Upper lobe of right lung (tissue), 1 donor: ENCODE results near the gene CCNDBP1. TPM values are rescaled to one million over a fixed set of nuclear protein-coding genes. Genes with fewer than 3 reads are reported as not detected.
"Not testable (repeated sequence)": the region's sequence is repeated elsewhere in the genome, so short reads cannot be mapped to it uniquely, and the experiment has no call there.

ENCODE experiments used
- ATAC-seq: fragments of 200-7000 bp; cut with Tn5 transposase; one replicate; pipeline ENCODE4 v1.9.1; 2020; ENCODE audit warnings: mild to moderate bottlenecking, moderate library complexity
- DNase-seq: peaks from one replicate; pipeline ENCODE4 v3.0.0-alpha.2; 2020
- H3K27ac ChIP-seq: fragments of 200-600 bp; one replicate; pipeline ENCODE4 v1.8.0; 2022
- H3K27me3 ChIP-seq: fragments of 200-600 bp; one replicate; pipeline ENCODE4 v1.8.0; 2022; ENCODE audit warnings: mild to moderate bottlenecking
- H3K36me3 ChIP-seq: fragments of 200-600 bp; one replicate; pipeline ENCODE4 v1.8.0; 2022
- H3K4me1 ChIP-seq: fragments of 200-600 bp; one replicate; pipeline ENCODE4 v1.8.0; 2022
- H3K4me3 ChIP-seq: fragments of 200-600 bp; one replicate; pipeline ENCODE4 v1.8.0; 2022; ENCODE audit warnings: mild to moderate bottlenecking
- H3K9me3 ChIP-seq: fragments of 200-600 bp; one replicate; pipeline ENCODE4 v1.8.0; 2022
- intact Hi-C: fragments of 100-400 bp; cut with DNase I; formaldehyde crosslinking; loops from one replicate; pipeline ENCODE4 v1.11.0; 2022
- total RNA-seq: library from RNA; stranded (reverse); fragmentation: NEBNext Ultra II Directional; extraction: Animal tissue kit (Norgen Biotek cat#: 25700); gene quantifications from one replicate; pipeline ENCODE4 v1.2.1, GENCODE V29; 2021
- TF ChIP-seq, protein P1 (sequence below): fragments of 200-600 bp; IDR thresholded peaks from one replicate; pipeline ENCODE4 v1.8.0; 2022; ENCODE audit warnings: antibody characterized with exemption
- donor health status: DM: no; HTN: yes; CAD: no; lungs with severe emphysema.

Gene CCNDBP1
- total RNA-seq, 1 donor from 2014 or later: 57.9 TPM

DNA sequence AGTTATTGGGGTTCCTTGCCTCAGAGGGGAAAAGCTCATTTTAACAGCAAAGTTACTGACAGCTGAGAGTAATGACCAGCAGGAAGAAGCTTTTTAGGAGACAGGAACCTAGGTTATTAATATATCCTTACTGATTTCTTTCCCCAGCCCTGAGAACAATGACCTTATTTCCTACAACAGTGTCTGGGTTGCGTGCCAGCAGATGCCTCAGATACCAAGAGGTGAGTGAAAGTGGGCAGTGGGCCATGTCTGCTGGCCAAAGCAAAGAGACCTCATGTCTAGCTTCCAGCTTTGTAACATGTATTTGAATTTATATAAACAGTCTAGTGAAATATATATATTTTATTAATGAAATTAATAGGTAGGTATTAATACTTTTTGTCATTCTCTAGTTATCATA lies 5.0 kb downstream of the CCNDBP1 start:
- no peaks in the 10 kb centered on the region for H3K9me3 ChIP-seq
- intact Hi-C loops: no loop called here
- H3K4me3 ChIP-seq: no peak overlapping the region
- no peak overlapping the region for H3K27ac ChIP-seq
- no peak for DNase-seq
- ATAC-seq: no peak
- TF ChIP-seq, protein P1, sequence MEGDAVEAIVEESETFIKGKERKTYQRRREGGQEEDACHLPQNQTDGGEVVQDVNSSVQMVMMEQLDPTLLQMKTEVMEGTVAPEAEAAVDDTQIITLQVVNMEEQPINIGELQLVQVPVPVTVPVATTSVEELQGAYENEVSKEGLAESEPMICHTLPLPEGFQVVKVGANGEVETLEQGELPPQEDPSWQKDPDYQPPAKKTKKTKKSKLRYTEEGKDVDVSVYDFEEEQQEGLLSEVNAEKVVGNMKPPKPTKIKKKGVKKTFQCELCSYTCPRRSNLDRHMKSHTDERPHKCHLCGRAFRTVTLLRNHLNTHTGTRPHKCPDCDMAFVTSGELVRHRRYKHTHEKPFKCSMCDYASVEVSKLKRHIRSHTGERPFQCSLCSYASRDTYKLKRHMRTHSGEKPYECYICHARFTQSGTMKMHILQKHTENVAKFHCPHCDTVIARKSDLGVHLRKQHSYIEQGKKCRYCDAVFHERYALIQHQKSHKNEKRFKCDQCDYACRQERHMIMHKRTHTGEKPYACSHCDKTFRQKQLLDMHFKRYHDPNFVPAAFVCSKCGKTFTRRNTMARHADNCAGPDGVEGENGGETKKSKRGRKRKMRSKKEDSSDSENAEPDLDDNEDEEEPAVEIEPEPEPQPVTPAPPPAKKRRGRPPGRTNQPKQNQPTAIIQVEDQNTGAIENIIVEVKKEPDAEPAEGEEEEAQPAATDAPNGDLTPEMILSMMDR: no peak
- peaks cover 70% of the 10 kb centered on the region for H3K36me3 ChIP-seq
- H3K4me1 ChIP-seq: peaks cover 22% of the 10 kb centered on the region
- H3K27me3 ChIP-seq: no peaks in the 10 kb centered on the region

DNA sequence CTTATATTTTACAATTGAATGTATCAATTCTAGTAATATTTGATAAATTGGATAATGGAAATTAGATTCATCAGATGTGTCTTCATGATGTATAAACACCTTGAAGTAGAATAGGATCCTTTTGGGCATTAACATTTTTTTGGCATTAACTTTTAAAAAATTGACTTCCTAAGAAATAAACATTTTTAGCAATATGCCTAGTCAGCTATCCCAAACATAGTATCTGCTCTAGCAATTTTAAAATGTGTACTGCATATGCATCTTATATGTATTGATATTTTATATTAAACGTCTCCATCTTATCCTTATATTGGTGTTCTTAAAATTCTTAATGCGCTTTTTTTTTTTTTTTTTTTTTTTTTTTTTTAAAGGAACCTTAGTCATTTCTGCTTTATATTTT lies 8.5 kb downstream of the CCNDBP1 start:
- H3K36me3 ChIP-seq: peaks cover 85% of the 10 kb centered on the region
- no peaks in the 10 kb centered on the region for H3K27me3 ChIP-seq
- no peak for DNase-seq
- no peak overlapping the region for H3K27ac ChIP-seq
- TF ChIP-seq, protein P1: no peak
- intact Hi-C loops: no loop called here
- ATAC-seq: no peak
- no peaks in the 10 kb centered on the region for H3K4me1 ChIP-seq
- no peak overlapping the region for H3K4me3 ChIP-seq
- H3K9me3 ChIP-seq: no peaks in the 10 kb centered on the region

DNA sequence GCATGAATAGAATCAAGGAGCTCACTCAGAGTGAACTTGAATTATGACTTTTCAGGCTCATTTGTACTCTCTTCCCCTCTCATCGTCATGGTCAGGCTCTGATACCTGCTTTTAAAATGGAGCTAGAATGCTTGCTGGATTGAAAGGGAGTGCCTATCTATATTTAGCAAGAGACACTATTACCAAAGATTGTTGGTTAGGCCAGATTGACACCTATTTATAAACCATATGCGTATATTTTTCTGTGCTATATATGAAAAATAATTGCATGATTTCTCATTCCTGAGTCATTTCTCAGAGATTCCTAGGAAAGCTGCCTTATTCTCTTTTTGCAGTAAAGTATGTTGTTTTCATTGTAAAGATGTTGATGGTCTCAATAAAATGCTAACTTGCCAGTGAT lies 9.6 kb downstream of the CCNDBP1 start:
- no peaks in the 10 kb centered on the region for H3K9me3 ChIP-seq
- intact Hi-C loops: no loop called here
- TF ChIP-seq, protein P1: no peak
- peaks cover 76% of the 10 kb centered on the region for H3K36me3 ChIP-seq
- no peak for DNase-seq
- no peak overlapping the region for H3K27ac ChIP-seq
- H3K27me3 ChIP-seq: no peaks in the 10 kb centered on the region
- no peak overlapping the region for H3K4me3 ChIP-seq
- no peaks in the 10 kb centered on the region for H3K4me1 ChIP-seq
- no peak for ATAC-seq

DNA sequence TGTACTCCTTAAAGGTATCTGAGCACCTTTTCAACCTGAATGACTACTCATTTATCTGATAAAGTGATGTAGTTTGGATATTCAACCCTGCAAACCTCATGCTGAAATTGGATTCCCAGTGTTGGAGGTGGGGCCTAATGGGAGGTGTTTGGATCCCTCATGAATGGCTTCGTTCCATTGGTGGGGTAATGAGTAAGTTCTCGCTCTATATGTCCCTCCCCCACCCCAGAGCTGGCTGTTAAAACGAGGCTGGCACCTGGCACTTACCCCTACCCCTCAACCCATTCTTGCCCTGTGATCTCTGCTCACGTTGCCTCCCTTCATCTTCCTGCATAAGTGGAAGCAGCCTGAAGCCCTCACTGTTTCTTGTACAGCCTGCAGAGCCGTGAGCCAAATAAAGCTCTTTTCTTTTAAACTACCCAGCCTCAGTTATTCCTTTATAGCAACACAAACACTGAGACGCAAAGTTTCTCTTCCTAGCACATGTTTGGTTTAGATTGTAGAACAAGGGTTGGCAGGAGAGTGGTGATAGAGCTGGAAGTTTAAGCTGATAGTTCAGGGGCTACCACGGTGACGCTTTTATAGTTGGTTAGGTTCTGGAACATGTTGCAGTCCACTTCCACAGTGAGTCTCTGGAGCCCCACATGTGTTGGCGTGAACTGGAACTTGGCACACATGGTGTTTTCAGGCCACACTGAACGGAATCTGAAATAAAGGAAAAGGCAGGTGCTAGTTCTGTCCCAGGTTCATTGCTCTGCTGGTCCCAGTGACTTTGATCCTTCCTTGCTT lies 11.8 kb downstream of the CCNDBP1 start:
- Histone ChIP-seq H3K4me1 (no peaks in the 10 kb centered on the region), H3K36me3 (peaks cover 55% of the 10 kb centered on the region), H3K27me3 (no peaks in the 10 kb centered on the region), H3K27ac (no peak overlapping the region), H3K9me3 (no peaks in the 10 kb centered on the region), H3K4me3 (no peak overlapping the region)
- ATAC-seq (no peak), DNase-seq (no peak)
- intact Hi-C loops: no loop called here
- TF ChIP-seq, protein P1: no peak

DNA sequence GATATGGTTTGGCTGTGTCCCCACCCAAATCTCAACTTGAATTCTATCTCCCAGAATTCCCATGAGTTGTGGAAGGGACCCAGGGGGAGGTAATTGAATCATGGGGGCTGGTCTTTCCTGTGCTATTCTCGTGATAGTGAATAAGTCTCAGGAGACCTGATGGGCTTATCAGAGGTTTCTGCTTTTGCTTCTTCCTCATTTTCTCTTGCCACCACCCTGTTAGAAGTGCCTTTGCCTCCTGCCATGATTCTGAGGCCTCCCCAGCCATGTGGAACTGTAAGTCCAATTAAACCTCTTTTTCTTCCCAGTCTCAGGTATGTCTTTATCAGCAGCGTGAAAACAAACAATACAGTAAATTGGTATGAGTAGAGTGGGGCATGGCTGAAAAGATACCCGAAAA lies 12.6 kb downstream of the CCNDBP1 start:
- peaks cover 47% of the 10 kb centered on the region for H3K36me3 ChIP-seq
- H3K4me1 ChIP-seq, H3K27ac ChIP-seq, H3K9me3 ChIP-seq, DNase-seq, ATAC-seq, H3K27me3 ChIP-seq, intact Hi-C loops, H3K4me3 ChIP-seq: not testable (repeated sequence)

DNA sequence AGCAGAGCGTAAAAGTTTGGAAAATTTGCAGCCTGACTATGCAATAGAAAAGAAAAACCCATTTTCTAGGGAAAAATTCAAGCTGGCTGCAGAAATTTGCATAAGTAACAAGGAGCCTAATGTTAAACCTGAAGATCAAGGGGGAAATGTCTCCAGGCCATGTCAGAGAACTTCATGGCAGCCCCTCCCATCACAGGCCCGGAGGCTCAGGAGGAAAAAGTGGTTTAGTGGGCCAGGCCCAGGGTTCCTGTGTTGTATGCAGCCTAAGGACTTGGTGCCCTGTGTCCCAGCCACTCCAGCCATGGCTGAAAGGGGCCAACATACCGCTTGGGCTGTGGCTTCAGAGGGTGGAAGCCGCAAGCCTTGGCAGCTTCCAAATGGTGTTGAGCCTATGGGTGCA lies 13.4 kb downstream of the CCNDBP1 start:
- H3K4me3 ChIP-seq, DNase-seq, intact Hi-C loops, H3K9me3 ChIP-seq, H3K27ac ChIP-seq, ATAC-seq, H3K4me1 ChIP-seq, H3K27me3 ChIP-seq: not testable (repeated sequence)
- H3K36me3 ChIP-seq: peaks cover 39% of the 10 kb centered on the region

DNA sequence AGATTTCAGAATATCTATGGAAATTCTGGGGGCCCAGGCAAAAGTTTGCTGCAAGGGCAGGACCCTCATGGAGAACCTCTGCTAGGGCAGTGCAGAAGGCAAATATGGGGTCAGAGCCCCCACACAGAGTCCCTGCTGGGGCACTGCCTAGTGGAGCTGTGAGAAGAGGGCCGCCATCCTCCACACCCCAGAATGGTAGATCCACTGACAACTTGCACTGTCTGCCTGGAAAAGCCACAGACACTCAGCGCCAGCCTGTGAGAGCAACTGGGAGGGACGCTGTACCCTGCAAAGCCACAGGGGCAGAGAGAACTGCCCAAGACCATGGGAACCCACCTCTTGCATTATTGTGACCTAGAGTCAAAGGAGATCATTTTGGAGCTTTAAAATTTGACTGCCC lies 13.8 kb downstream of the CCNDBP1 start:
- no peak for ATAC-seq
- DNase-seq: no peak
- intact Hi-C loops: no loop called here
- H3K36me3 ChIP-seq: peaks cover 34% of the 10 kb centered on the region
- no peak overlapping the region for H3K4me3 ChIP-seq
- no peaks in the 10 kb centered on the region for H3K4me1 ChIP-seq
- no peaks in the 10 kb centered on the region for H3K27me3 ChIP-seq
- H3K9me3 ChIP-seq: no peaks in the 10 kb centered on the region
- no peak overlapping the region for H3K27ac ChIP-seq
- TF ChIP-seq, protein P1: no peak
